Stimulated activated CD4-positive, alpha-beta T cell treated with anti-CD3 and anti-CD28 coated beads, Interleukin-12 subunit alpha, Interleukin-12 subunit beta, amount 100 ng/mL, for 48 hours (primary cell): ENCODE measurements around the gene RHOBTB3.
A peak's percentile ranks its signal among the peaks of the same experiment; 100 is the strongest.
"Not testable (repeated sequence)": the region's sequence is repeated elsewhere in the genome, so short reads cannot be mapped to it uniquely, and the experiment has no call there.

Experiments used
- DNase-seq, 3 donors: peaks; one replicate each; pipeline ENCODE4 v3.0.0-alpha.2; 2020; ENCODE audit warnings: low read depth in 2 of 3, low spot score in 1 of 3

The RHOBTB3 gene

GRCh38 chr5:95797301-95797700 lies 66.2 kb downstream of the RHOBTB3 start:
- DNase-seq = no peak

- no peak for DNase-seq
These were observed 66.9 kb downstream of the RHOBTB3 start for GRCh38 chr5:95798048-95798447.

- DNase-seq = no peak
These were observed 67.4 kb downstream of the RHOBTB3 start for GRCh38 chr5:95798545-95798944.

GRCh38 chr5:95799191-95799835 lies 68.2 kb downstream of the RHOBTB3 start:
- no peak for DNase-seq

- DNase-seq = no peak
These were observed 69.4 kb downstream of the RHOBTB3 start for GRCh38 chr5:95800553-95800952.

GRCh38 chr5:95801532-95801931 lies 70.4 kb downstream of the RHOBTB3 start:
- no peak for DNase-seq

GRCh38 chr5:95801961-95802360 lies 70.8 kb downstream of the RHOBTB3 start:
- no peak for DNase-seq

GRCh38 chr5:95803271-95804148 lies 72.4 kb downstream of the RHOBTB3 start:
- no peak for DNase-seq

GRCh38 chr5:95804736-95805539 lies 73.8 kb downstream of the RHOBTB3 start:
- DNase-seq = no peak

GRCh38 chr5:95806687-95807086 lies 75.6 kb downstream of the RHOBTB3 start:
- DNase-seq = no peak

GRCh38 chr5:95808013-95808685 lies 77.0 kb downstream of the RHOBTB3 start:
- no peak for DNase-seq

- DNase-seq = peak in 2 of 3 donors; percentile 55 to 71
These were observed 77.7 kb downstream of the RHOBTB3 start for GRCh38 chr5:95808686-95809413.

GRCh38 chr5:95809414-95809960 lies 78.4 kb downstream of the RHOBTB3 start:
- no peak for DNase-seq

- no peak for DNase-seq
These were observed 79.4 kb downstream of the RHOBTB3 start for GRCh38 chr5:95810305-95811125.

- DNase-seq = not testable (repeated sequence)
These were observed 79.9 kb downstream of the RHOBTB3 start for GRCh38 chr5:95811126-95811423.

- not testable (repeated sequence) for DNase-seq
These were observed 80.4 kb downstream of the RHOBTB3 start for GRCh38 chr5:95811461-95812073.

GRCh38 chr5:95812074-95812471 lies 80.9 kb downstream of the RHOBTB3 start:
- DNase-seq = no peak

GRCh38 chr5:95813035-95813434 lies 81.9 kb downstream of the RHOBTB3 start:
- DNase-seq = not testable (repeated sequence)

GRCh38 chr5:95815155-95815729 lies 84.1 kb downstream of the RHOBTB3 start:
- no peak for DNase-seq
